ENCODE results near the gene WDFY4. TPM values are rescaled to one million over a fixed set of nuclear protein-coding genes. Genes with fewer than 3 reads are reported as not detected.

The WDFY4 gene
- total RNA-seq, 1 donor from 2014 or later = 1.6 TPM

- DNase-seq (no peak), ATAC-seq (no peak)
- intact Hi-C loops (cut with micrococcal nuclease) = no loop called here
These were observed 255.7 kb downstream of the WDFY4 start for GRCh38 chr10:48940372-48940771.

GRCh38 chr10:48940958-48941357, 256.3 kb downstream of the WDFY4 start:
- intact Hi-C loops (cut with micrococcal nuclease) = no loop called here
- no peak for ATAC-seq

GRCh38 chr10:48941427-48942075, 256.9 kb downstream of the WDFY4 start:
- ATAC-seq (no peak), DNase-seq (no peak)
- intact Hi-C loops (cut with micrococcal nuclease) = no loop called here

More at GRCh38 chr10:48940958-48941357, 256.3 kb downstream of the WDFY4 start:
- no peak for DNase-seq

GRCh38 chr10:48943096-48943495, 258.4 kb downstream of the WDFY4 start:
- DNase-seq = no peak
- intact Hi-C loops (cut with micrococcal nuclease) = no loop called here
- ATAC-seq = no peak

GRCh38 chr10:48944171-48944570, 259.5 kb downstream of the WDFY4 start:
- ATAC-seq (no peak), DNase-seq (no peak)
- intact Hi-C loops (cut with micrococcal nuclease) = no loop called here

GRCh38 chr10:48945441-48946130, 260.9 kb downstream of the WDFY4 start:
- no peak for DNase-seq
- intact Hi-C loops (cut with micrococcal nuclease) = no loop called here
- no peak for ATAC-seq

GRCh38 chr10:48946332-48946731, 261.7 kb downstream of the WDFY4 start:
- DNase-seq (no peak), ATAC-seq (no peak)
- intact Hi-C loops (cut with micrococcal nuclease) = no loop called here

- no peak for DNase-seq
- no peak for ATAC-seq
These were observed 262.3 kb downstream of the WDFY4 start for GRCh38 chr10:48946891-48947500.

GRCh38 chr10:48947690-48948469, 263.2 kb downstream of the WDFY4 start:
- intact Hi-C loops (cut with micrococcal nuclease) = no loop called here
- ATAC-seq (peak; percentile 43), DNase-seq (no peak)

More at GRCh38 chr10:48946891-48947500, 262.3 kb downstream of the WDFY4 start:
- intact Hi-C loops (cut with micrococcal nuclease) = no loop called here

- intact Hi-C loops (cut with micrococcal nuclease) = no loop called here
These were observed 263.9 kb downstream of the WDFY4 start for GRCh38 chr10:48948470-48949037.

GRCh38 chr10:48951707-48952106, 267.0 kb downstream of the WDFY4 start:
- DNase-seq = no peak
- no peak for ATAC-seq
- intact Hi-C loops (cut with micrococcal nuclease) = no loop called here

More at GRCh38 chr10:48948470-48949037, 263.9 kb downstream of the WDFY4 start:
- ATAC-seq = no peak
- DNase-seq = no peak

- intact Hi-C loops (cut with micrococcal nuclease) = no loop called here
- no peak for DNase-seq
- ATAC-seq = no peak
These were observed 272.9 kb downstream of the WDFY4 start for GRCh38 chr10:48957361-48958151.

GRCh38 chr10:48958598-48959190, 274.0 kb downstream of the WDFY4 start:
- intact Hi-C loops (cut with micrococcal nuclease) = no loop called here
- DNase-seq (no peak), ATAC-seq (no peak)

- ATAC-seq (no peak), DNase-seq (no peak)
- intact Hi-C loops (cut with micrococcal nuclease) = no loop called here
These were observed 279.4 kb downstream of the WDFY4 start for GRCh38 chr10:48964038-48964437.

GRCh38 chr10:48965460-48965859, 280.8 kb downstream of the WDFY4 start:
- no peak for ATAC-seq

GRCh38 chr10:48968036-48968435, 283.4 kb downstream of the WDFY4 start:
- ATAC-seq = peak; percentile 61
- DNase-seq = no peak

More at GRCh38 chr10:48965460-48965859, 280.8 kb downstream of the WDFY4 start:
- intact Hi-C loops (cut with micrococcal nuclease) = no loop called here
- DNase-seq = no peak

GRCh38 chr10:48970046-48970445, 285.4 kb downstream of the WDFY4 start:
- ATAC-seq (no peak), DNase-seq (no peak)
- intact Hi-C loops (cut with micrococcal nuclease) = no loop called here

More at GRCh38 chr10:48968036-48968435, 283.4 kb downstream of the WDFY4 start:
- intact Hi-C loops (cut with micrococcal nuclease) = no loop called here

- intact Hi-C loops (cut with micrococcal nuclease) = no loop called here
- DNase-seq = no peak
- no peak for ATAC-seq
These were observed 286.0 kb downstream of the WDFY4 start for GRCh38 chr10:48970654-48971053.
